ENCODE measurements around the gene NAA80. TPM values are rescaled to one million over a fixed set of nuclear protein-coding genes. Genes with fewer than 3 reads are reported as not detected.

NAA80 gene
- total RNA-seq, 1 experiment from 2014 or later, result 8.7 TPM

- no TSS peak for BruUV-seq (replicated peaks)
- ATAC-seq (no peak), DNase-seq (no peak)
- no peaks in the 10 kb centered on the region for H3K27me3 ChIP-seq (ENCODE audit: low read length)
- intact Hi-C loops (cut with micrococcal nuclease), result no loop called here
- H4K20me1 ChIP-seq (ENCODE audit: low read length), result peaks cover 13% of the 10 kb centered on the region; the same call in 1 of the 2 replicates
- H3K4me2 ChIP-seq (ENCODE audit: low read length), result no peak overlapping the region
- no peaks in the 10 kb centered on the region for H3K9me3 ChIP-seq (ENCODE audit: low read length)
- H3K9ac ChIP-seq (ENCODE audit: low read length), result no peak overlapping the region
- no peak for TF ChIP-seq EZH2 (IDR thresholded peaks at IDR 0.05; ENCODE audit: low read length, unreplicated experiment)
- no peak for TF ChIP-seq EZH2phosphoT487 (IDR thresholded peaks at IDR 0.05; ENCODE audit: borderline replicate concordance, low read length)
- TF ChIP-seq CTCF (conservative IDR thresholded peaks at IDR 0.05; ENCODE audit: low read depth, low read length), result no peak
- H3F3A ChIP-seq (ENCODE audit: low read length, unreplicated experiment), result no peaks in the 10 kb centered on the region
- no peak overlapping the region for H3K27ac ChIP-seq (ENCODE audit: low read length)
- POLR2A ChIA-PET (ENCODE audit: unreplicated experiment), result no interaction called here
- H3K4me1 ChIP-seq (ENCODE audit: insufficient read depth, low read length), result peaks cover 35% of the 10 kb centered on the region
- H3K9me2 ChIP-seq (replicated peaks; ENCODE audit: low read length), result no peaks in the 10 kb centered on the region
- no peak overlapping the region for H3K4me3 ChIP-seq (ENCODE audit: low read length)
- no peak overlapping the region for H2AFZ ChIP-seq (ENCODE audit: low read length)
- H3K79me2 ChIP-seq (ENCODE audit: low read length), result peaks cover 61% of the 10 kb centered on the region
- CTCF ChIA-PET, result no interaction called here
- peaks cover 26% of the 10 kb centered on the region; the same call in 1 of the 2 replicates for H3K36me3 ChIP-seq (ENCODE audit: low read depth, low read length)
Observed at GRCh38 chr3:50331364-50331907, 32.2 kb upstream of the NAA80 start.

GRCh38 chr3:50330330-50330729, 31.1 kb upstream of the NAA80 start:
- no peak for ATAC-seq
- Histone ChIP-seq H4K20me1 (ENCODE audit: low read length) (peaks cover 12% of the 10 kb centered on the region; the same call in 1 of the 2 replicates), H3K4me3 (ENCODE audit: low read length) (no peak overlapping the region), H3F3A (ENCODE audit: low read length, unreplicated experiment) (no peaks in the 10 kb centered on the region), H3K4me1 (ENCODE audit: insufficient read depth, low read length) (peaks cover 26% of the 10 kb centered on the region), H3K4me2 (ENCODE audit: low read length) (no peak overlapping the region), H3K9me2 (replicated peaks; ENCODE audit: low read length) (no peaks in the 10 kb centered on the region), H3K9me3 (ENCODE audit: low read length) (no peaks in the 10 kb centered on the region), H3K79me2 (ENCODE audit: low read length) (peaks cover 54% of the 10 kb centered on the region), H3K36me3 (ENCODE audit: low read depth, low read length) (peaks cover 26% of the 10 kb centered on the region; the same call in 1 of the 2 replicates), H3K27ac (ENCODE audit: low read length) (no peak overlapping the region), H3K9ac (ENCODE audit: low read length) (no peak overlapping the region), H3K27me3 (ENCODE audit: low read length) (no peaks in the 10 kb centered on the region), H2AFZ (ENCODE audit: low read length) (no peak overlapping the region)
- intact Hi-C loops (cut with micrococcal nuclease), result no loop called here
- ChIA-PET POLR2A (ENCODE audit: unreplicated experiment) (no interaction called here), CTCF (no interaction called here)
- TF ChIP-seq EZH2 (IDR thresholded peaks at IDR 0.05; ENCODE audit: low read length, unreplicated experiment), result no peak
- TF ChIP-seq EZH2phosphoT487 (IDR thresholded peaks at IDR 0.05; ENCODE audit: borderline replicate concordance, low read length), result no peak
- no peak for TF ChIP-seq CTCF (conservative IDR thresholded peaks at IDR 0.05; ENCODE audit: low read depth, low read length)
- BruUV-seq (replicated peaks), result no TSS peak
- DNase-seq, result no peak

Data from PC-3 (cell line).